HEK293 (cell line): Measurements from ENCODE around the gene APOBEC3B.
"Not testable (repeated sequence)": the region's sequence is repeated elsewhere in the genome, so short reads cannot be mapped to it uniquely, and the experiment has no call there.

Experiments used
- CTCF ChIA-PET: fragments of 350-600 bp; formaldehyde crosslinking; extraction: SDS; loops from one replicate; lab custom pipeline; 2021; ENCODE audit warnings: antibody characterized with exemption; lab: Yijun Ruan, JAX
- POLR2A ChIA-PET: fragments of 300-600 bp; formaldehyde crosslinking; extraction: SDS; loops from one replicate; lab custom pipeline; 2020; ENCODE audit warnings: antibody characterized with exemption, inconsistent platforms; lab: Yijun Ruan, JAX
- H3K27ac ChIP-seq: fragments of 200-500 bp; sonication (Bioruptor generic); 2 replicates; pipeline ENCODE4 v1.5.1; 2014; ENCODE audit warnings: low read depth, low read length, control low read depth, inconsistent platforms; ENCODE audit errors: extremely low read depth
- H3K36me3 ChIP-seq, 2 experiments: fragments of 200-500 bp in 1 of 2; sonication (Bioruptor generic) in 1 of 2; 1 replicate in 1 of 2; 2 replicates in 1 of 2; pipeline ENCODE4 v1.5.1; 2014 to 2017; ENCODE audit warnings: inconsistent platforms in 2 of 2, low read length in 2 of 2; ENCODE audit not compliant: control insufficient read depth in 2 of 2, insufficient read depth in 1 of 2
- H3K4me1 ChIP-seq: fragments of 200-500 bp; sonication (Bioruptor generic); 2 replicates; pipeline ENCODE4 v1.5.1; 2014; ENCODE audit warnings: mild to moderate bottlenecking, low read length, inconsistent platforms; ENCODE audit not compliant: control insufficient read depth, insufficient read depth
- H3K4me3 ChIP-seq: 2 replicates; pipeline ENCODE4 v1.5.1; 2011; ENCODE audit warnings: low read depth, mild to moderate bottlenecking, control low read depth, low read length, moderate library complexity
- H3K9me3 ChIP-seq: fragments of 200-500 bp; sonication (Bioruptor generic); 2 replicates; pipeline ENCODE4 v1.5.1; 2014; ENCODE audit warnings: low read depth, low read length, inconsistent platforms; ENCODE audit not compliant: control insufficient read depth, insufficient read depth
- BCL11A ChIP-seq: fragments of 450-650 bp; formaldehyde crosslinking; IDR thresholded peaks from 2 replicates; pipeline ENCODE4 v1.5.1; 2016; ENCODE audit warnings: low read depth, missing biosample characterization, missing genetic modification characterization
- GLIS1 ChIP-seq: fragments of 450-650 bp; formaldehyde crosslinking; IDR thresholded peaks from 2 replicates; pipeline ENCODE4 v1.5.1; 2016; ENCODE audit warnings: missing biosample characterization, missing genetic modification characterization
- KLF8 ChIP-seq: fragments of 450-650 bp; formaldehyde crosslinking; IDR thresholded peaks from 2 replicates; pipeline ENCODE4 v1.5.1; 2016; ENCODE audit warnings: missing biosample characterization, missing genetic modification characterization
- PRDM1 ChIP-seq: fragments of 450-650 bp; formaldehyde crosslinking; IDR thresholded peaks from 2 replicates; pipeline ENCODE4; 2016; ENCODE audit warnings: missing biosample characterization, missing genetic modification characterization
- RBAK ChIP-seq: fragments of 450-650 bp; formaldehyde crosslinking; IDR thresholded peaks from 2 replicates; pipeline ENCODE4 v1.5.1; 2016; ENCODE audit warnings: missing biosample characterization, missing genetic modification characterization
- SP3 ChIP-seq: fragments of 450-650 bp; formaldehyde crosslinking; IDR thresholded peaks from 2 replicates; pipeline ENCODE4 v1.5.1; 2016; ENCODE audit warnings: missing biosample characterization, missing genetic modification characterization
- SP7 ChIP-seq: fragments of 450-650 bp; formaldehyde crosslinking; IDR thresholded peaks from 2 replicates; pipeline ENCODE4 v1.5.1; 2016; ENCODE audit warnings: missing biosample characterization, missing genetic modification characterization
- ZEB2 ChIP-seq: fragments of 450-650 bp; formaldehyde crosslinking; IDR thresholded peaks from 2 replicates; pipeline ENCODE4 v1.5.1; 2016; ENCODE audit warnings: missing biosample characterization, missing genetic modification characterization
- ZNF366 ChIP-seq: fragments of 450-650 bp; formaldehyde crosslinking; conservative IDR thresholded peaks from 2 replicates; pipeline ENCODE4 v1.5.1; 2016; ENCODE audit warnings: missing biosample characterization, missing genetic modification characterization
- TF ChIP-seq, protein P1 (sequence below): fragments of 450-650 bp; formaldehyde crosslinking; IDR thresholded peaks from 2 replicates; pipeline ENCODE4 v1.5.1; 2016; ENCODE audit warnings: missing biosample characterization, missing genetic modification characterization
- TF ChIP-seq, protein P2 (sequence below): fragments of 450-650 bp; formaldehyde crosslinking; IDR thresholded peaks from 2 replicates; pipeline ENCODE4 v1.5.1; 2016; ENCODE audit warnings: missing biosample characterization, missing genetic modification characterization
- TF ChIP-seq, protein P3 (sequence below): fragments of 450-650 bp; formaldehyde crosslinking; IDR thresholded peaks from 2 replicates; pipeline ENCODE4 v1.5.1; 2016; ENCODE audit warnings: missing biosample characterization, missing genetic modification characterization
- TF ChIP-seq, protein P4 (sequence below): fragments of 450-650 bp; formaldehyde crosslinking; IDR thresholded peaks from 2 replicates; pipeline ENCODE4 v1.5.0; 2017; ENCODE audit warnings: missing biosample characterization, missing genetic modification characterization, borderline replicate concordance
- TF ChIP-seq, protein P5 (sequence below): fragments of 450-650 bp; formaldehyde crosslinking; IDR thresholded peaks from 2 replicates; pipeline ENCODE4 v1.5.1; 2016; ENCODE audit warnings: missing biosample characterization, missing genetic modification characterization

The APOBEC3B gene

DNA sequence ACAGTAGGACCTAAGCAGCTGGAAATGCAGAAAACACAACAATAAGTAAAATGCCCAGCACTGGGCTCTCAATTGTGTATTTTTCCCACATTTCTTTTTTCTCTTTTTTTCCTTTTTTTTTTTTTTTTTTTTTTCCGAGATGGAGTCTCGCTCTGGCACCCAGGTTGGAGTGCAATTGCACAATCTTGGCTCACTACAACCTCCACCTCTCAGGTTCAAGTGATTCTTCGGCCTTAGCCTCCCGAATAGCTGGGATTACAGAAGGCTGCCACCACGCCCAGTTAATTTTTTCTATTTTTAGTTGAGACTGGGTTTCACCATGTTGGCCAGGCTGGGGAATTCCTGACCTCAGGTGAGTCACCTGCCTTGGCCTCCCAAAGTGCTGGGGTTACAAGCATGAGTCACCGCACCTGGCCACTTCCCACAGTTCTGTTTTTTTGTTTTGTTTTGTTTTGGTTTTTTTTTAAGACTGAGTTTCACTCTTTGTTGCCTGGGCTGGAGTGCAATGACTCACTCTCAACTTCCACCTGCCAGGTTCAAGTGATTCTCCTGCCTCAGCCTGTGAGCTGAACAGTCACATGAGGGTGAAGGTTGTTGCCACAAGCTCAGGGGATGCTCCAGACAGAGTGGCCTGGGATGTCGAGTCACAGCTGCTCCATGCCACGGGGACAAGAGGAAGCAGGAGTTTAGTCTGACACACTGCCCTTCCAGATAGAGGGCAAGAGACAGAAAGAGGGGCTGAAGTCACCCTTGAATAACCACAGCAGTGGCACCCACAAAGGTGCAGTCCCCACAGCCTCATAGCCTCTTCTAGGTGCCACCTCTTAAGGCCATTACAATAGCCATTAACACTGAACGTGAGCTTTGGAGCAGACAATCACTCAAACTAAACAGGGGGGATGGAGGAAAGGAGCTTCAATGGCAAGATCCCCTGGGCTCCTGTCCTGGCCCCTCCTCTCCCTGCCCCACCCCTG lies 2.9 kb downstream of the APOBEC3B start:
- TF ChIP-seq GLIS1 (tag by site-specific recombination) (peak; percentile 65), KLF8 (tag by site-specific recombination) (peak; percentile 59), BCL11A (peak; percentile 16; the same call in 1 of the 2 replicates), PRDM1 (tag by site-specific recombination) (peak; percentile 73; the same call in 1 of the 2 replicates), RBAK (0 out of 2 replicates have a peak, but pooled peaks have one; percentile 18), SP3 (0 out of 2 replicates have a peak, but pooled peaks have one; percentile 29), ZEB2 (tag by site-specific recombination) (peak; percentile 59; the same call in 1 of the 2 replicates), ZNF366 (tag by site-specific recombination) (peak; percentile 51), SP7 (tag by site-specific recombination) (peak; percentile 51; the same call in 1 of the 2 replicates)
- TF ChIP-seq, protein P1, sequence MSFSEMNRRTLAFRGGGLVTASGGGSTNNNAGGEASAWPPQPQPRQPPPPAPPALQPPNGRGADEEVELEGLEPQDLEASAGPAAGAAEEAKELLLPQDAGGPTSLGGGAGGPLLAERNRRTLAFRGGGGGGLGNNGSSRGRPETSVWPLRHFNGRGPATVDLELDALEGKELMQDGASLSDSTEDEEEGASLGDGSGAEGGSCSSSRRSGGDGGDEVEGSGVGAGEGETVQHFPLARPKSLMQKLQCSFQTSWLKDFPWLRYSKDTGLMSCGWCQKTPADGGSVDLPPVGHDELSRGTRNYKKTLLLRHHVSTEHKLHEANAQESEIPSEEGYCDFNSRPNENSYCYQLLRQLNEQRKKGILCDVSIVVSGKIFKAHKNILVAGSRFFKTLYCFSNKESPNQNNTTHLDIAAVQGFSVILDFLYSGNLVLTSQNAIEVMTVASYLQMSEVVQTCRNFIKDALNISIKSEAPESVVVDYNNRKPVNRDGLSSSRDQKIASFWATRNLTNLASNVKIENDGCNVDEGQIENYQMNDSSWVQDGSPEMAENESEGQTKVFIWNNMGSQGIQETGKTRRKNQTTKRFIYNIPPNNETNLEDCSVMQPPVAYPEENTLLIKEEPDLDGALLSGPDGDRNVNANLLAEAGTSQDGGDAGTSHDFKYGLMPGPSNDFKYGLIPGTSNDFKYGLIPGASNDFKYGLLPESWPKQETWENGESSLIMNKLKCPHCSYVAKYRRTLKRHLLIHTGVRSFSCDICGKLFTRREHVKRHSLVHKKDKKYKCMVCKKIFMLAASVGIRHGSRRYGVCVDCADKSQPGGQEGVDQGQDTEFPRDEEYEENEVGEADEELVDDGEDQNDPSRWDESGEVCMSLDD = peak; percentile 73; the same call in 1 of the 2 replicates
- TF ChIP-seq, protein P2, sequence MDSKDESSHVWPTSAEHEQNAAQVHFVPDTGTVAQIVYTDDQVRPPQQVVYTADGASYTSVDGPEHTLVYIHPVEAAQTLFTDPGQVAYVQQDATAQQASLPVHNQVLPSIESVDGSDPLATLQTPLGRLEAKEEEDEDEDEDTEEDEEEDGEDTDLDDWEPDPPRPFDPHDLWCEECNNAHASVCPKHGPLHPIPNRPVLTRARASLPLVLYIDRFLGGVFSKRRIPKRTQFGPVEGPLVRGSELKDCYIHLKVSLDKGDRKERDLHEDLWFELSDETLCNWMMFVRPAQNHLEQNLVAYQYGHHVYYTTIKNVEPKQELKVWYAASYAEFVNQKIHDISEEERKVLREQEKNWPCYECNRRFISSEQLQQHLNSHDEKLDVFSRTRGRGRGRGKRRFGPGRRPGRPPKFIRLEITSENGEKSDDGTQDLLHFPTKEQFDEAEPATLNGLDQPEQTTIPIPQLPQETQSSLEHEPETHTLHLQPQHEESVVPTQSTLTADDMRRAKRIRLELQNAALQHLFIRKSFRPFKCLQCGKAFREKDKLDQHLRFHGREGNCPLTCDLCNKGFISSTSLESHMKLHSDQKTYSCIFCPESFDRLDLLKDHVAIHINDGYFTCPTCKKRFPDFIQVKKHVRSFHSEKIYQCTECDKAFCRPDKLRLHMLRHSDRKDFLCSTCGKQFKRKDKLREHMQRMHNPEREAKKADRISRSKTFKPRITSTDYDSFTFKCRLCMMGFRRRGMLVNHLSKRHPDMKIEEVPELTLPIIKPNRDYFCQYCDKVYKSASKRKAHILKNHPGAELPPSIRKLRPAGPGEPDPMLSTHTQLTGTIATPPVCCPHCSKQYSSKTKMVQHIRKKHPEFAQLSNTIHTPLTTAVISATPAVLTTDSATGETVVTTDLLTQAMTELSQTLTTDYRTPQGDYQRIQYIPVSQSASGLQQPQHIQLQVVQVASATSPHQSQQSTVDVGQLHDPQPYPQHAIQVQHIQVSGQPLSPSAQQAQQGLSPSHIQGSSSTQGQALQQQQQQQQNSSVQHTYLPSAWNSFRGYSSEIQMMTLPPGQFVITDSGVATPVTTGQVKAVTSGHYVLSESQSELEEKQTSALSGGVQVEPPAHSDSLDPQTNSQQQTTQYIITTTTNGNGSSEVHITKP = 0 out of 2 replicates have a peak, but pooled peaks have one; percentile 49
- TF ChIP-seq, protein P3, sequence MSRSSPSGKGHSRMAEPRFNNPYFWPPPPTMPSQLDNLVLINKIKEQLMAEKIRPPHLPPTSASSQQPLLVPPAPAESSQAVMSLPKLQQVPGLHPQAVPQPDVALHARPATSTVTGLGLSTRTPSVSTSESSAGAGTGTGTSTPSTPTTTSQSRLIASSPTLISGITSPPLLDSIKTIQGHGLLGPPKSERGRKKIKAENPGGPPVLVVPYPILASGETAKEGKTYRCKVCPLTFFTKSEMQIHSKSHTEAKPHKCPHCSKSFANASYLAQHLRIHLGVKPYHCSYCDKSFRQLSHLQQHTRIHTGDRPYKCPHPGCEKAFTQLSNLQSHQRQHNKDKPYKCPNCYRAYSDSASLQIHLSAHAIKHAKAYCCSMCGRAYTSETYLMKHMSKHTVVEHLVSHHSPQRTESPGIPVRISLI (tag by site-specific recombination) = peak; percentile 64; the same call in 1 of the 2 replicates
- TF ChIP-seq, protein P4, sequence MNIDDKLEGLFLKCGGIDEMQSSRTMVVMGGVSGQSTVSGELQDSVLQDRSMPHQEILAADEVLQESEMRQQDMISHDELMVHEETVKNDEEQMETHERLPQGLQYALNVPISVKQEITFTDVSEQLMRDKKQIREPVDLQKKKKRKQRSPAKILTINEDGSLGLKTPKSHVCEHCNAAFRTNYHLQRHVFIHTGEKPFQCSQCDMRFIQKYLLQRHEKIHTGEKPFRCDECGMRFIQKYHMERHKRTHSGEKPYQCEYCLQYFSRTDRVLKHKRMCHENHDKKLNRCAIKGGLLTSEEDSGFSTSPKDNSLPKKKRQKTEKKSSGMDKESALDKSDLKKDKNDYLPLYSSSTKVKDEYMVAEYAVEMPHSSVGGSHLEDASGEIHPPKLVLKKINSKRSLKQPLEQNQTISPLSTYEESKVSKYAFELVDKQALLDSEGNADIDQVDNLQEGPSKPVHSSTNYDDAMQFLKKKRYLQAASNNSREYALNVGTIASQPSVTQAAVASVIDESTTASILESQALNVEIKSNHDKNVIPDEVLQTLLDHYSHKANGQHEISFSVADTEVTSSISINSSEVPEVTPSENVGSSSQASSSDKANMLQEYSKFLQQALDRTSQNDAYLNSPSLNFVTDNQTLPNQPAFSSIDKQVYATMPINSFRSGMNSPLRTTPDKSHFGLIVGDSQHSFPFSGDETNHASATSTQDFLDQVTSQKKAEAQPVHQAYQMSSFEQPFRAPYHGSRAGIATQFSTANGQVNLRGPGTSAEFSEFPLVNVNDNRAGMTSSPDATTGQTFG (tag by site-specific recombination) = 0 out of 2 replicates have a peak, but pooled peaks have one; percentile 39
- TF ChIP-seq, protein P5, sequence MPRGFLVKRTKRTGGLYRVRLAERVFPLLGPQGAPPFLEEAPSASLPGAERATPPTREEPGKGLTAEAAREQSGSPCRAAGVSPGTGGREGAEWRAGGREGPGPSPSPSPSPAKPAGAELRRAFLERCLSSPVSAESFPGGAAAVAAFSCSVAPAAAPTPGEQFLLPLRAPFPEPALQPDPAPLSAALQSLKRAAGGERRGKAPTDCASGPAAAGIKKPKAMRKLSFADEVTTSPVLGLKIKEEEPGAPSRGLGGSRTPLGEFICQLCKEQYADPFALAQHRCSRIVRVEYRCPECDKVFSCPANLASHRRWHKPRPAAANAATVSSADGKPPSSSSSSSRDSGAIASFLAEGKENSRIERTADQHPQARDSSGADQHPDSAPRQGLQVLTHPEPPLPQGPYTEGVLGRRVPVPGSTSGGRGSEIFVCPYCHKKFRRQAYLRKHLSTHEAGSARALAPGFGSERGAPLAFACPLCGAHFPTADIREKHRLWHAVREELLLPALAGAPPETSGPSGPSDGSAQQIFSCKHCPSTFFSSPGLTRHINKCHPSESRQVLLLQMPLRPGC (tag by site-specific recombination) = 0 out of 2 replicates have a peak, but pooled peaks have one; percentile 26
- ChIA-PET CTCF (interaction anchor here (0.6 to 1.8 kb wide), 4 partner anchors 12 to 115 kb away, joined by 3 to 11 read pairs (median 6); no protein-coding TSS in a partner anchor), POLR2A (interaction anchor here (0.7 to 1.2 kb wide), 2 partner anchors 18 to 111 kb away, joined by 3 read pairs; no protein-coding TSS in a partner anchor)
- not testable (repeated sequence) for H3K9me3 ChIP-seq, H3K36me3 ChIP-seq, H3K27ac ChIP-seq, H3K4me3 ChIP-seq, H3K4me1 ChIP-seq
